Gastrocnemius medialis (tissue), 4 donors: ENCODE data around the gene SIK3. TPM values are rescaled to one million over a fixed set of nuclear protein-coding genes. Genes with fewer than 3 reads are reported as not detected.

Experiments used
- ATAC-seq, 2 donors: fragments of 150-250 bp; one replicate each; pipeline ENCODE4 v1.9.1; 2016
- DNase-seq, 2 donors: peaks; one replicate each; pipeline ENCODE4 v3.0.0-alpha.2; 2019
- H3K27ac ChIP-seq, 4 donors: fragments of 200-600 bp; sonication (generic); 1 replicate in 1 of 4; 2 replicates in 3 of 4; pipeline ENCODE4 v1.5.1; 2016 to 2018; ENCODE audit warnings: mild to moderate bottlenecking in 2 of 4, moderate library complexity in 1 of 4
- H3K27me3 ChIP-seq, 3 donors: fragments of 200-600 bp; sonication (generic) in 2 of 3; 1 replicate in 1 of 3; 2 replicates in 2 of 3; pipeline versions ENCODE4 v1.5.1 to v1.6.0; 2016 to 2019; ENCODE audit warnings: mild to moderate bottlenecking in 1 of 3, moderate library complexity in 1 of 3
- H3K36me3 ChIP-seq, 2 donors: fragments of 200-600 bp; sonication (generic) in 1 of 2; one replicate each; pipeline ENCODE4 v1.5.1; 2017 to 2018
- H3K4me1 ChIP-seq, 2 donors: fragments of 200-600 bp; sonication (generic) in 1 of 2; one replicate each; pipeline ENCODE4 v1.5.1; 2016 to 2017; ENCODE audit warnings: mild to moderate bottlenecking in 2 of 2
- H3K4me3 ChIP-seq, 4 donors: fragments of 200-600 bp; sonication (generic) in 3 of 4; 1 replicate in 1 of 4; 2 replicates in 3 of 4; pipeline ENCODE4 v1.5.1; 2016 to 2019; ENCODE audit warnings: mild to moderate bottlenecking in 2 of 4
- H3K9me3 ChIP-seq, 3 donors: fragments of 200-600 bp; sonication (generic) in 2 of 3; 1 replicate in 1 of 3; 2 replicates in 2 of 3; pipeline ENCODE4 v1.5.1; 2016 to 2019
- CTCF ChIP-seq, 5 experiments: fragments of 450-650 bp in 3 of 5; fragments of 200-600 bp in 2 of 5; sonication (generic) in 2 of 5; IDR thresholded peaks in 4 of 5; conservative IDR thresholded peaks in 1 of 5; 1 replicate in 4 of 5; 2 replicates in 1 of 5; pipeline ENCODE4 v1.5.1; 2016 to 2019; ENCODE audit warnings: antibody characterized with exemption in 5 of 5, mild to moderate bottlenecking in 3 of 5, moderate library complexity in 3 of 5
- POLR2A ChIP-seq, 2 donors: fragments of 450-650 bp; IDR thresholded peaks; one replicate each; pipeline ENCODE4 v1.6.1; 2017; ENCODE audit warnings: antibody characterized with exemption in 2 of 2, mild to moderate bottlenecking in 2 of 2, moderate library complexity in 2 of 2
- in situ Hi-C, 4 donors: fragments of 200-750 bp; cut with MboI; loops; one replicate each; pipeline versions ENCODE4 v1.15.0 to v1.8.0; 2017; ENCODE audit warnings: low sequenced_read_pairs in 4 of 4
- intact Hi-C: fragments of 100-400 bp; cut with DNase I; formaldehyde crosslinking; loops from one replicate; pipeline ENCODE4 v1.15.1; 2023; ENCODE audit warnings: low total_unique reads
- total RNA-seq, 4 donors: library from RNA; depleted of rRNA; stranded (reverse); fragments of >200 nt; gene quantifications; one replicate each; pipeline versions ENCODE4 v1.1.0 to v1.2.3, GENCODE V29; 2016

SIK3 gene
- total RNA-seq, 4 donors from 2014 or later, result 34.4 to 42.4 (median 37.2) TPM

GRCh38 chr11:117039900-117040299 is 58.3 kb downstream of the SIK3 start:
- in situ Hi-C loops, result no loop called here
- no peaks in the 10 kb centered on the region for H3K27me3 ChIP-seq
- peaks cover 60 to 62% of the 10 kb centered on the region in 2 donors for H3K4me1 ChIP-seq
- H3K4me3 ChIP-seq, result no peak overlapping the region
- ATAC-seq (no peak), DNase-seq (no peak)
- no peaks in the 10 kb centered on the region for H3K36me3 ChIP-seq
- H3K9me3 ChIP-seq, result no peaks in the 10 kb centered on the region
- intact Hi-C loops, result loop anchor here (5.0 kb wide), 1 partner anchor 53 kb away; no protein-coding TSS in a partner anchor
- no peak for TF ChIP-seq CTCF (IDR thresholded peaks at IDR 0.05 in 4 of 5, conservative IDR thresholded peaks at IDR 0.05 in 1 of 5)
- no peak for TF ChIP-seq POLR2A (IDR thresholded peaks at IDR 0.05)
- no peak overlapping the region for H3K27ac ChIP-seq

- DNase-seq (no peak), ATAC-seq (no peak)
- in situ Hi-C loops, result no loop called here
- H3K36me3 ChIP-seq, result no peaks in the 10 kb centered on the region
- H3K4me3 ChIP-seq, result no peak overlapping the region
- no peaks in the 10 kb centered on the region for H3K27me3 ChIP-seq
- H3K4me1 ChIP-seq, result peaks cover 53 to 56% of the 10 kb centered on the region in 2 donors
- no peak overlapping the region for H3K27ac ChIP-seq
- TF ChIP-seq CTCF (IDR thresholded peaks at IDR 0.05 in 4 of 5, conservative IDR thresholded peaks at IDR 0.05 in 1 of 5), result no peak
- no peak for TF ChIP-seq POLR2A (IDR thresholded peaks at IDR 0.05)
- intact Hi-C loops, result no loop called here
- no peaks in the 10 kb centered on the region for H3K9me3 ChIP-seq
These were observed 59.0 kb downstream of the SIK3 start for GRCh38 chr11:117039270-117039669.

GRCh38 chr11:117037975-117038350 is 60.3 kb downstream of the SIK3 start:
- no peak for DNase-seq
- H3K27me3 ChIP-seq, result no peaks in the 10 kb centered on the region
- H3K36me3 ChIP-seq, result no peaks in the 10 kb centered on the region
- in situ Hi-C loops, result no loop called here
- H3K27ac ChIP-seq, result no peak overlapping the region
- H3K9me3 ChIP-seq, result no peaks in the 10 kb centered on the region
- H3K4me3 ChIP-seq, result no peak overlapping the region
- intact Hi-C loops, result no loop called here
- peaks cover 41 to 43% of the 10 kb centered on the region in 2 donors for H3K4me1 ChIP-seq
- ATAC-seq, result no peak
- TF ChIP-seq CTCF (IDR thresholded peaks at IDR 0.05 in 4 of 5, conservative IDR thresholded peaks at IDR 0.05 in 1 of 5) (no peak), POLR2A (IDR thresholded peaks at IDR 0.05) (no peak)

- no peak for TF ChIP-seq POLR2A (IDR thresholded peaks at IDR 0.05)
- no peak for TF ChIP-seq CTCF (IDR thresholded peaks at IDR 0.05 in 4 of 5, conservative IDR thresholded peaks at IDR 0.05 in 1 of 5)
- H3K4me1 ChIP-seq, result peaks cover 36 to 40% of the 10 kb centered on the region in 2 donors
- in situ Hi-C loops, result no loop called here
These were observed 60.8 kb downstream of the SIK3 start for GRCh38 chr11:117037279-117037974.

More at GRCh38 chr11:117037279-117037974, 60.8 kb downstream of the SIK3 start:
- Histone ChIP-seq H3K4me3 (no peak overlapping the region), H3K27ac (peak overlapping the region in 1 of 4 donors; percentile 6), H3K27me3 (no peaks in the 10 kb centered on the region), H3K36me3 (no peaks in the 10 kb centered on the region), H3K9me3 (no peaks in the 10 kb centered on the region)
- intact Hi-C loops, result no loop called here
- peak in 1 of 2 donors; percentile 39 for ATAC-seq
- no peak for DNase-seq
